ENCODE results near the gene LMO3. TPM values are rescaled to one million over a fixed set of nuclear protein-coding genes. Genes with fewer than 3 reads are reported as not detected.

LMO3 gene
- total and polyA plus RNA-seq, 2 experiments from 2014 or later = 7.9 to 15.1 TPM

- TF ChIP-seq EZH2 (IDR thresholded peaks at IDR 0.05; ENCODE audit: low read depth, unreplicated experiment) = no peak
- TF ChIP-seq ZNF114 (CRISPR knock-in tag; IDR thresholded peaks at IDR 0.05) = no peak
- no peak for TF ChIP-seq ZNF331 (CRISPR knock-in tag; IDR thresholded peaks at IDR 0.05; ENCODE audit: low read depth)
- no peak for TF ChIP-seq STAT1 (IDR thresholded peaks at IDR 0.05; ENCODE audit: unreplicated experiment)
- TF ChIP-seq ZNF462 (CRISPR knock-in tag; IDR thresholded peaks at IDR 0.05) = no peak
- no peak for TF ChIP-seq CREB1 (CRISPR knock-in tag; IDR thresholded peaks at IDR 0.05; ENCODE audit: low read depth)
- TF ChIP-seq POLR2AphosphoS5 (IDR thresholded peaks at IDR 0.05; ENCODE audit: low read depth) = no peak
- no peak for TF ChIP-seq CTCF (conservative IDR thresholded peaks at IDR 0.05; ENCODE audit: low read depth in 2 of 2)
- TF ChIP-seq REST (IDR thresholded peaks at IDR 0.05; ENCODE audit: unreplicated experiment) = no peak
- no peak for TF ChIP-seq ETS1 (IDR thresholded peaks at IDR 0.05)
- TF ChIP-seq NANOG (IDR thresholded peaks at IDR 0.05; ENCODE audit: borderline replicate concordance) = no peak
- TF ChIP-seq EZH2phosphoT487 (IDR thresholded peaks at IDR 0.05; ENCODE audit: unreplicated experiment) = no peak
- no peak for TF ChIP-seq JUNB (IDR thresholded peaks at IDR 0.05; ENCODE audit: unreplicated experiment)
- Mint-ChIP-seq H3K4me1 (peaks cover 13% of the 10 kb centered on the region), H3K27ac (no peak overlapping the region)
Observed at GRCh38 chr12:16513231-16513630, 92.7 kb downstream of the LMO3 start.

More at GRCh38 chr12:16513231-16513630, 92.7 kb downstream of the LMO3 start:
- no peak overlapping the region for H3K4me3 Mint-ChIP-seq
- no peak for ATAC-seq
- H3F3A ChIP-seq (replicated peaks; ENCODE audit: low read depth) = no peaks in the 10 kb centered on the region
- no peak overlapping the region for H3K27ac ChIP-seq (ENCODE audit: low read depth)
- no peak overlapping the region for H3K4me3 ChIP-seq
- no peak for DNase-seq (ENCODE audit: low spot score)
- H3K9me2 ChIP-seq (ENCODE audit: insufficient read depth) = peaks cover 9% of the 10 kb centered on the region; the same call in 1 of the 2 replicates
- no peaks in the 10 kb centered on the region for H3K36me3 ChIP-seq (ENCODE audit: insufficient read depth)
- peaks cover 20% of the 10 kb centered on the region for H3K4me1 ChIP-seq (ENCODE audit: insufficient read depth)
- H2AFZ ChIP-seq = no peak overlapping the region
- H3K27me3 Mint-ChIP-seq (ENCODE audit: insufficient read depth, low read depth, poor library complexity) = no peaks in the 10 kb centered on the region
- H3K27me3 ChIP-seq (ENCODE audit: insufficient read depth) = no peaks in the 10 kb centered on the region
- H3K9me3 Mint-ChIP-seq = no peaks in the 10 kb centered on the region
- H3K36me3 Mint-ChIP-seq (ENCODE audit: low read depth) = no peaks in the 10 kb centered on the region
- no peaks in the 10 kb centered on the region for H4K20me1 ChIP-seq (replicated peaks; ENCODE audit: insufficient read depth)
- no peak overlapping the region for H3K4me2 ChIP-seq
- no peaks in the 10 kb centered on the region for H3K79me2 ChIP-seq (replicated peaks; ENCODE audit: insufficient read depth)
